ENCODE results near the gene TAB2.

- no peak for TF ChIP-seq GATA2 (IDR thresholded peaks at IDR 0.05; ENCODE audit: low read depth, low read length)
- no peak for TF ChIP-seq GATA3 (IDR thresholded peaks at IDR 0.05; ENCODE audit: low read depth, low read length)
These were observed 137.7 kb downstream of the TAB2 start for GRCh38 chr6:149455031-149455732.

Measured in SH-SY5Y (cell line).